ES-I3 (cell line): Measurements from ENCODE around the gene BCKDHA.
"Not testable (repeated sequence)": the region's sequence is repeated elsewhere in the genome, so short reads cannot be mapped to it uniquely, and the experiment has no call there.

Experiments used
- H3K36me3 ChIP-seq: 2 replicates; pipeline ENCODE4 v1.6.1; 2013; ENCODE audit warnings: mild to moderate bottlenecking, low read length, control low read depth, moderate library complexity; ENCODE audit not compliant: insufficient read depth
- H3K4me1 ChIP-seq: 2 replicates; pipeline ENCODE4 v1.6.1; 2013; ENCODE audit warnings: mild to moderate bottlenecking, control low read depth, low read length; ENCODE audit not compliant: insufficient read depth
- H3K9ac ChIP-seq: 2 replicates; pipeline ENCODE4 v1.6.1; 2013; ENCODE audit warnings: low read depth, mild to moderate bottlenecking, low read length, moderate library complexity
- H3K9me3 ChIP-seq: 2 replicates; pipeline ENCODE4 v1.6.1; 2013; ENCODE audit warnings: mild to moderate bottlenecking, low read length, moderate library complexity; ENCODE audit not compliant: control insufficient read depth, insufficient read depth

BCKDHA gene

GRCh38 chr19:41447732-41448332 is 50.2 kb downstream of the BCKDHA start:
- no peaks in the 10 kb centered on the region for H3K9me3 ChIP-seq
- H3K4me1 ChIP-seq, result 0 out of 2 replicates have a peak, but pooled peaks cover 3% of the 10 kb centered on the region
- no peaks in the 10 kb centered on the region for H3K36me3 ChIP-seq
- no peak overlapping the region for H3K9ac ChIP-seq

- Histone ChIP-seq H3K36me3 (no peaks in the 10 kb centered on the region), H3K9ac (peak overlapping the region; percentile 32), H3K9me3 (no peaks in the 10 kb centered on the region), H3K4me1 (no peaks in the 10 kb centered on the region)
Measured at GRCh38 chr19:41449079-41449864, 51.7 kb downstream of the BCKDHA start.

GRCh38 chr19:41449865-41450178 is 52.2 kb downstream of the BCKDHA start:
- Histone ChIP-seq H3K36me3 (no peaks in the 10 kb centered on the region), H3K9me3 (no peaks in the 10 kb centered on the region), H3K4me1 (no peaks in the 10 kb centered on the region), H3K9ac (no peak overlapping the region)

GRCh38 chr19:41452584-41453275 is 55.1 kb downstream of the BCKDHA start:
- Histone ChIP-seq H3K9me3 (no peaks in the 10 kb centered on the region), H3K9ac (no peak overlapping the region), H3K4me1 (no peaks in the 10 kb centered on the region), H3K36me3 (no peaks in the 10 kb centered on the region)

DNA sequence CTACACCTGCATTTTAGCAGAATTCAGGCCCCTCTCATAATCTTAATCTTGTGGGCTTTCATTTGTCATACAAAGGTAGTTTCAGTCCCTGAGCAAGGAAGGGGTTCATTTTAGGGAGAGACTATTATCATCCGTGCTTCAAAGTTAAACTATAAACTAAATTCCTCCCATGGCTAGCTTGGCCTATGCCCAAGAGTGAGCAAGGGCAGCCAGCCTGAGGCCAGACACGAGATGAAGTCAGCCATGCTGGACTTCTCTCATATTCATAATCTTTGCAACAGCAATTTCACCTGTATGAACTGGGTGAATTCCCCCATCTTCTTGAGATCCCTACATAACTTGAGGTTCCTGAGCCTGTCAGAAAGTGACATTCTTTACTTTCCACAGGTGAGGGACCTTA is 58.3 kb downstream of the BCKDHA start:
- no peak overlapping the region for H3K9ac ChIP-seq
- no peaks in the 10 kb centered on the region for H3K36me3 ChIP-seq
- H3K4me1 ChIP-seq, result no peaks in the 10 kb centered on the region
- no peaks in the 10 kb centered on the region for H3K9me3 ChIP-seq

DNA sequence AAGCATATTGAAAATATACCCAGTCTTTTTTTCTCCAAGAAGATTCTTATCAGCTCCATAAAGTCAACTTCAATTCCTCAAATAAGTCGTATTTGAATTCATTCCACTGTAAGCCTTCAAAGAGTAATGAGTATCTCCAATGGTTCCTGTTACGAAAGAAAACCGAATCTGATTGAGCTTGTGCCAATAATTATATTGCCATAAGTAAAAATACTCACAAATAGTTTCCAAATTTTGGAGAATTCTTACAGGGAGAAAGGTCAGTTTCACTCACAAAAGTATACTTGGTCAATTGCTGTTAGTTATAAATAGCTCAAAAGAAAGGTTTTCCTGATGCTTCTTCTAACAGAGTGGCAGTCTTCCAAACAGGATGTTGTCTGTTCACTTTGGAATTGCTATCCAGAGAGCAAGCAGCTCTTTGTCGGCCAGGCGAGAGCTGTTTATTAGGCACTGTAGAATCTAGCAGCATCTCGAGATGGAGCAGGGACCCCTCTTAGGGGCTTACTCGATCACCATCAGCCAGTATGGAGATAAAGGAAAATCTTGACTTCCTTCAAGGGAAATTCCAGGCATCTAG is 58.8 kb downstream of the BCKDHA start:
- Histone ChIP-seq H3K9ac (no peak overlapping the region), H3K36me3 (no peaks in the 10 kb centered on the region), H3K9me3 (no peaks in the 10 kb centered on the region)

GRCh38 chr19:41457241-41457640 is 59.6 kb downstream of the BCKDHA start:
- no peaks in the 10 kb centered on the region for H3K36me3 ChIP-seq
- no peaks in the 10 kb centered on the region for H3K4me1 ChIP-seq
- no peak overlapping the region for H3K9ac ChIP-seq
- no peaks in the 10 kb centered on the region for H3K9me3 ChIP-seq

More for the DNA sequence above, 58.8 kb downstream of the BCKDHA start:
- H3K4me1 ChIP-seq, result no peaks in the 10 kb centered on the region

DNA sequence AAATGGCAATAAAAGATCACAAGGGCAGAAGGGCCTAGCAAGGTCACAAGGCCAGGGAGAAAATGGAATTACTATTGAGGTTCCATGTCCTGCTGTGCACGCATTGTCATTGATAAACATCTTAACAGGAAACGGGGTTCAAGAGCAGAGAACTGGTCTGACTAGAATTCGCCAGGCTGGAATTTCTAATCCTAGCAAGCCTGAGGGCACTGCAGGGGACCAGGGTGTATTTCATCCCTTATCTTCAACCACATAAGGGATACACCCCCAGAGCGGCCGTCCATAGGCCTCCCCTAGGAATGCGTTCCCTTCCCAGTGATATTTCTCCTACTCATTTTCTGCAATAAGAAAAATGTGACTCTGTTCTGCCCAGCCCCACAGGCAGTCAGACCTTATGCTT is 64.9 kb downstream of the BCKDHA start:
- Histone ChIP-seq H3K36me3 (no peaks in the 10 kb centered on the region), H3K9ac (no peak overlapping the region), H3K4me1 (no peaks in the 10 kb centered on the region), H3K9me3 (no peaks in the 10 kb centered on the region)

GRCh38 chr19:41463257-41464256 is 65.9 kb downstream of the BCKDHA start:
- H3K4me1 ChIP-seq, H3K9ac ChIP-seq, H3K36me3 ChIP-seq, H3K9me3 ChIP-seq: not testable (repeated sequence)
